B cell (primary cell): Measurements from ENCODE around the gene SLC16A6. TPM values are rescaled to one million over a fixed set of nuclear protein-coding genes. Genes with fewer than 3 reads are reported as not detected.

Experiments
- ATAC-seq: fragments of 200-7000 bp; cut with Tn5 transposase; one replicate; pipeline ENCODE4 v1.10.0; 2021; ENCODE audit warnings: low read depth, mild to moderate bottlenecking, moderate number of reproducible peaks, moderate library complexity
- CTCF ChIA-PET: fragments of 350-600 bp; sonication (Branson Sonifier 250); formaldehyde crosslinking; loops from one replicate; lab custom pipeline; 2021; ENCODE audit warnings: antibody characterized with exemption, inconsistent platforms; lab: Charles Lee
- POLR2A ChIA-PET: fragments of 350-600 bp; sonication (Branson Sonifier 250); formaldehyde crosslinking; loops from one replicate; lab custom pipeline; 2021; ENCODE audit warnings: antibody characterized with exemption; lab: Charles Lee
- DNase-seq: peaks from one replicate; pipeline ENCODE4 v3.0.0; 2013
- H2AFZ ChIP-seq: 2 replicates; pipeline ENCODE4 v1.6.1; 2012; ENCODE audit warnings: mild to moderate bottlenecking, low read depth, low read length; ENCODE audit not compliant: insufficient read depth, poor library complexity, severe bottlenecking
- H3K27ac ChIP-seq, 2 donors: 1 replicate in 1 of 2; 2 replicates in 1 of 2; pipeline ENCODE4 v1.5.1; 2012 to 2013; ENCODE audit warnings: low read length in 2 of 2, mild to moderate bottlenecking in 2 of 2, moderate library complexity in 1 of 2
- H3K27me3 ChIP-seq, 4 experiments: fragments of 200-600 bp in 1 of 4; sonication (generic) in 1 of 4; replicated peaks in 1 of 4; 1 replicate in 2 of 4; 2 replicates in 2 of 4; pipeline versions ENCODE4 v1.6.1 to v1.7.0; 2013 to 2016; ENCODE audit warnings: low read length in 3 of 4, mild to moderate bottlenecking in 2 of 4, mixed read lengths in 1 of 4, moderate library complexity in 1 of 4; ENCODE audit not compliant: insufficient read depth in 4 of 4, control insufficient read depth in 3 of 4; ENCODE audit errors: control extremely low read depth in 1 of 4
- H3K36me3 ChIP-seq, 2 experiments: replicated peaks in 1 of 2; 1 replicate in 1 of 2; 2 replicates in 1 of 2; pipeline versions ENCODE4 v1.6.1 to v1.7.1; 2013; ENCODE audit warnings: low read length in 1 of 2; ENCODE audit not compliant: insufficient read depth in 2 of 2, control insufficient read depth in 1 of 2; ENCODE audit errors: control extremely low read depth in 1 of 2, extremely low read depth in 1 of 2
- H3K4me1 ChIP-seq, 2 donors: fragments of 200-600 bp in 1 of 2; sonication (generic) in 1 of 2; 1 replicate in 1 of 2; 2 replicates in 1 of 2; pipeline versions ENCODE4 v1.5.1 to v1.6.1; 2013 to 2017; ENCODE audit warnings: low read length in 2 of 2; ENCODE audit not compliant: control insufficient read depth in 2 of 2, insufficient read depth in 2 of 2
- H3K4me2 ChIP-seq: replicated peaks from 2 replicates; pipeline ENCODE3; 2012; ENCODE audit warnings: mild to moderate bottlenecking, low read depth, low read length; ENCODE audit not compliant: poor library complexity, severe bottlenecking
- H3K4me3 ChIP-seq, 5 experiments: fragments of 200-600 bp in 1 of 5; sonication (generic) in 1 of 5; 1 replicate in 3 of 5; 2 replicates in 2 of 5; pipeline versions ENCODE4 v1.5.1 to v1.7.0; 2011 to 2016; ENCODE audit warnings: low read length in 4 of 5, mild to moderate bottlenecking in 4 of 5, low read depth in 2 of 5, control low read depth in 1 of 5, moderate library complexity in 1 of 5; ENCODE audit not compliant: insufficient read depth in 1 of 5; ENCODE audit errors: control extremely low read depth in 1 of 5, extremely low read depth in 1 of 5
- H3K79me2 ChIP-seq: fragments of 200-600 bp; sonication (generic); one replicate; pipeline ENCODE4 v1.6.0; 2016; ENCODE audit warnings: low read length; ENCODE audit not compliant: control insufficient read depth, insufficient read depth
- H3K9ac ChIP-seq: fragments of 200-600 bp; sonication (generic); 2 replicates; pipeline ENCODE4 v1.6.1; 2017; ENCODE audit warnings: mild to moderate bottlenecking, low read length, moderate library complexity
- H3K9me3 ChIP-seq, 3 donors: one replicate each; pipeline versions ENCODE4 v1.6.1 to v1.7.1; 2013; ENCODE audit warnings: low read length in 2 of 3; ENCODE audit not compliant: control insufficient read depth in 2 of 3, insufficient read depth in 1 of 3; ENCODE audit errors: control extremely low read depth in 1 of 3
- H4K20me1 ChIP-seq: 2 replicates; pipeline ENCODE4 v1.6.0; 2012; ENCODE audit warnings: mild to moderate bottlenecking, low read length; ENCODE audit not compliant: insufficient read depth, control insufficient read depth, poor library complexity, severe bottlenecking
- H3K27ac Mint-ChIP-seq: one replicate; pipeline ENCODE4 v1.8.0; 2021; ENCODE audit warnings: mixed read lengths
- H3K27me3 Mint-ChIP-seq: one replicate; pipeline ENCODE4 v1.8.0; 2021; ENCODE audit warnings: mixed read lengths
- H3K4me1 Mint-ChIP-seq: one replicate; pipeline ENCODE4 v1.8.0; 2021; ENCODE audit warnings: mixed read lengths
- H3K4me3 Mint-ChIP-seq: one replicate; pipeline ENCODE4 v1.8.0; 2021; ENCODE audit warnings: mixed read lengths
- H3K9me3 Mint-ChIP-seq: one replicate; pipeline ENCODE4 v1.8.0; 2022; ENCODE audit warnings: mixed read lengths; ENCODE audit not compliant: insufficient read depth
- CTCF ChIP-seq: fragments of 200-600 bp; IDR thresholded peaks from one replicate; pipeline ENCODE4 v1.8.0; 2022; ENCODE audit warnings: antibody characterized with exemption, mild to moderate bottlenecking
- EZH2 ChIP-seq: IDR thresholded peaks from 2 replicates; pipeline ENCODE4 v1.6.1; 2012; ENCODE audit warnings: borderline replicate concordance, low read depth, mild to moderate bottlenecking, moderate library complexity, low read length; ENCODE audit not compliant: insufficient read depth, poor library complexity, severe bottlenecking
- WGBS: methylation state at CpG from one replicate; pipeline ENCODE4 v1.1.5; 2013; ENCODE audit warnings: missing lambda C conversion rate; ENCODE audit not compliant: insufficient coverage; 5-methylcytosine and 5-hydroxymethylcytosine counted together
- intact Hi-C: fragments of 100-400 bp; cut with micrococcal nuclease; formaldehyde crosslinking; loops from one replicate; pipeline ENCODE4 v1.10.0; 2022
- polyA plus RNA-seq: library from polyadenylated mRNA; depleted of rRNA; stranded (reverse); fragments of >200 nt; gene quantifications from 2 replicates; pipeline ENCODE4 v1.2.3, GENCODE V29; 2012
- total RNA-seq, 2 donors: library from RNA; stranded (reverse); fragments of 120-200 nt in 1 of 2; gene quantifications; 1 replicate in 1 of 2; 2 replicates in 1 of 2; pipeline versions ENCODE4 v1.2.3 to v1.2.4, GENCODE V29; 2013 to 2022

The SLC16A6 gene
- total and polyA plus RNA-seq, 2 donors (not counting 1 experiment from before 2014, with no cell fraction given), result 1.1 to 3.8 TPM

GRCh38 chr17:68325961-68326360 lies 35.0 kb upstream of the SLC16A6 start:
- intact Hi-C loops, result no loop called here
- WGBS, result 82% methylated on average over 5 of the region's 5 CpGs
- H3K36me3 ChIP-seq, result no peaks in the 10 kb centered on the region
- no peak for DNase-seq
- H3K27me3 ChIP-seq, result peaks cover 0 to 5% (median 0%) of the 10 kb centered on the region in 4 experiments
- no peak for ATAC-seq
- Mint-ChIP-seq H3K4me3 (no peak overlapping the region), H3K9me3 (no peaks in the 10 kb centered on the region), H3K27ac (no peak overlapping the region), H3K27me3 (peaks cover 7% of the 10 kb centered on the region), H3K4me1 (no peaks in the 10 kb centered on the region)
- H4K20me1 ChIP-seq, result no peaks in the 10 kb centered on the region
- peaks cover 0 to 19% (median 5%) of the 10 kb centered on the region in 3 donors for H3K9me3 ChIP-seq
- no peak overlapping the region for H3K27ac ChIP-seq
- ChIA-PET POLR2A (no interaction called here), CTCF (interaction anchor here (0.6 kb wide), 2 partner anchors 356 to 853 kb away, joined by 3 read pairs; no protein-coding TSS in a partner anchor)
- no peaks in the 10 kb centered on the region for H3K79me2 ChIP-seq
- no peak overlapping the region for H3K9ac ChIP-seq
- no peak overlapping the region for H2AFZ ChIP-seq
- H3K4me1 ChIP-seq, result no peaks in the 10 kb centered on the region
- no peak overlapping the region for H3K4me3 ChIP-seq
- no peak overlapping the region for H3K4me2 ChIP-seq
- TF ChIP-seq EZH2, result no peak
- TF ChIP-seq CTCF, result no peak

GRCh38 chr17:68324654-68325336 lies 33.9 kb upstream of the SLC16A6 start:
- H3K4me3 ChIP-seq, result no peak overlapping the region
- H3K79me2 ChIP-seq, result no peaks in the 10 kb centered on the region
- WGBS, result 98% methylated on average over 6 of the region's 8 CpGs
- H3K9me3 ChIP-seq, result peaks cover 0 to 7% (median 0%) of the 10 kb centered on the region in 3 donors
- Mint-ChIP-seq H3K9me3 (no peaks in the 10 kb centered on the region), H3K4me3 (no peak overlapping the region), H3K27ac (no peak overlapping the region), H3K27me3 (peaks cover 12% of the 10 kb centered on the region), H3K4me1 (peaks cover 4% of the 10 kb centered on the region)
- no peaks in the 10 kb centered on the region for H4K20me1 ChIP-seq
- intact Hi-C loops, result no loop called here
- peaks cover 4% of the 10 kb centered on the region in 2 donors for H3K4me1 ChIP-seq
- no peak overlapping the region for H3K4me2 ChIP-seq
- ATAC-seq, result no peak
- H3K27me3 ChIP-seq, result peaks cover 0 to 8% (median 0%) of the 10 kb centered on the region in 4 experiments
- CTCF ChIA-PET, result no interaction called here
- POLR2A ChIA-PET, result no interaction called here
- no peak overlapping the region for H2AFZ ChIP-seq
- no peak overlapping the region for H3K9ac ChIP-seq
- H3K27ac ChIP-seq, result no peak overlapping the region
- DNase-seq, result no peak
- no peaks in the 10 kb centered on the region for H3K36me3 ChIP-seq
- TF ChIP-seq CTCF (no peak), EZH2 (no peak)
